Inferior parietal cortex (tissue), 1 donor: ENCODE measurements around the gene TJP3.
"Not testable (repeated sequence)": the region's sequence is repeated elsewhere in the genome, so short reads cannot be mapped to it uniquely, and the experiment has no call there.

Experiments
- DNase-seq: peaks from one replicate; pipeline ENCODE4 v3.0.0-alpha.2; 2016; ENCODE audit errors: extremely low spot score

The TJP3 gene

DNA sequence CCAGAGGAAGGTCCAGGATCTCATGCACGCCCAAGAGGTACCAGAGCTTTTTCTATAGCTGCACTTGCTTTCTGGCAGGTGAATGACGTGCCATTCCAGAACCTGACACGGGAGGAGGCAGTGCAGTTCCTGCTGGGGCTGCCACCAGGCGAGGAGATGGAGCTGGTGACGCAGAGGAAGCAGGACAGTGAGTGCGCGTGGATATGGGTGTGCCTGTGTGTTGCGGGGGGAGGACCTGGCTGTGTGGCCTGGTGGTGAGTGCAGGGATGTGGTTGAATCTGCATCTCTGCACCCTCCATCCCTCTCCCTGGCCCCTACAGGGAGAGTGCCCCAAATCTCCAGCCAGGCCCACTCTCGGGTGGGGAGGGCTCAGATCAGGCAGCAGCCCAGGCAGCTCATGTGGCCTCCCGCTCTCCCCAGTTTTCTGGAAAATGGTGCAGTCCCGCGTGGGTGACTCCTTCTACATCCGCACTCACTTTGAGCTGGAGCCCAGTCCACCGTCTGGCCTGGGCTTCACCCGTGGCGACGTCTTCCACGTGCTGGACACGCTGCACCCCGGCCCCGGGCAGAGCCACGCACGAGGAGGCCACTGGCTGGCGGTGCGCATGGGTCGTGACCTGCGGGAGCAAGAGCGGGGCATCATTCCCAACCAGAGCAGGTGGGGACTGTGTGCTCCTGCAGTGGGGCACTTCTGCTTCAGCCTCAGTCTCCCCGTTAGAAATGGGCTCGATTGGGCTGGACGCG, 30.5 kb downstream of the TJP3 start:
- DNase-seq = no peak

- DNase-seq = no peak
Observed at GRCh38 chr19:3740431-3740830, 32.2 kb downstream of the TJP3 start.

- no peak for DNase-seq
Observed at GRCh38 chr19:3743486-3743885, 35.3 kb downstream of the TJP3 start.

DNA sequence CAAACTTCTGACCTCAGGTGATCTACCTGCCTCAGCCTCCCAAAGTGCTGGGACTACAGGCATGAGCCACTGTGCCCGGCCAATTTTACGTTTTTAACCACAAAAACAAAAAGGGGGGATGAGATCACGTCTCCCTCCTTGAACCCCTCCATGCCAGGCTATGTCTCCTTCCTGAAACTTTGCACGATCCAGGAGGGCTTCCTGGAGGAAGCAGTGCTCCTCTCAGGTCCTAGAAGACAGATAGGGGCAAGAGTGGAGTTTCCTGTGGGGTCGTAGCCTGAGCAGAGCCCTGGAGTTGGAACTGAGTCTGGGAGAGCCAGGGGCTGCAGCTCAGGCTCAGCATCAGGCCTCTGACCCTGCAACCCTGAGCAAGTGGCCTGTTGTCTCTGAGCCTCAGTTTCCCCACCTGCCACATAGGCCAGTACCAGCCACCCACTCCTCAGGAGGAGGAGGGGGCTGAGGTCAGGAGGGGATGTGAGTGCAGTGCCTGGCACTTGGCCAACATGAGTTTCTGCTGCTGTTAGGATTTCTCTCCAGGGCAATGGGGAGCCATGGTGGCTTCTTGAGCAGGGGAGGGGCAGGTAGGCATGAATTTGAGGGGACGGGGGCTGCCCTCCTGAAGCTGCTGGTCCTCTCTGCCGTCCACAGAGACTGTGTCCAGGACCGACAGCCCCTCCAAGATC, 37.3 kb downstream of the TJP3 start:
- no peak for DNase-seq

DNA sequence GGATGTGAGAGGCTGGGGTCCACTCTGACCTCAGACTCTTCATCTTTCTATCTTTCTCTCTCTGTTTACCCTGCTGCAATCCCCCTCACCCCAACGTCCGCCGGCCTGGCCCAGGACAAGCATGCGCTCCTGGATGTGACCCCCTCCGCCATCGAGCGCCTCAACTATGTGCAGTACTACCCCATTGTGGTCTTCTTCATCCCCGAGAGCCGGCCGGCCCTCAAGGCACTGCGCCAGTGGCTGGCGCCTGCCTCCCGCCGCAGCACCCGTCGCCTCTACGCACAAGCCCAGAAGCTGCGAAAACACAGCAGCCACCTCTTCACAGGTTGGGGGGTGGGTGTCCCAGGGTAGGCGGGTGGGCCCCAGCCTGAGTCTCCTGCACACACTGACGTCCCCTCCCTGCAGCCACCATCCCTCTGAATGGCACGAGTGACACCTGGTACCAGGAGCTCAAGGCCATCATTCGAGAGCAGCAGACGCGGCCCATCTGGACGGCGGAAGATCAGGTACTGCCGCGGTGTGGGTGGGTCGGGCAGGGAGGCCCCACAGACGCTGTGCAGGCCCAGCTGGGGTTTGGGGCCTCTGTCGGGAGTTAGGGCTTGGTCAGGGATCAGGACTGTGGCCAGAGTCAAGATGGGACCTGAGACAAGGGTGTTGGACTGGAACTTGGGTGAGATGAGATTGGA, 38.3 kb downstream of the TJP3 start:
- no peak for DNase-seq

GRCh38 chr19:3748965-3749364, 40.8 kb downstream of the TJP3 start:
- DNase-seq = no peak

DNA sequence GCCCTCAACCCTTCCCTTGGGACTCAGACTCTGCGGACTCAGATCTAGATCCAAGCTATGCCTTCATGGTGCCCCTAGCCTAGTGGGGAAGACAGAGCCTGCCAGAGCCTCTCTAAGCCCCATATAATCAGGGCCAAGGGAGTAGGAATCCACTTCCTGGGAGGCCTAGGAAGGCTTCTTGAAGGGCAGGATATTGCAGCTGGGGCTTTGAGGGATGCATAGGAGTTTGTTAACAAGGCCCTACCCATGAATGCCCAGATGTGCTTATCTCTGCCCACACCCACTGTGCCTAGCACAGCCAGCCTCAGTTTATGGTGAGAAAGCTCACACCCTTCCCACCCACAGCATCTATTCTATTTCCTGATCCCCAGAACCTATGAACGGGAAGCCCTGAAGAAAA, 42.0 kb downstream of the TJP3 start:
- DNase-seq = no peak

- no peak for DNase-seq
Observed at GRCh38 chr19:3751236-3751635, 43.1 kb downstream of the TJP3 start.

- DNase-seq = no peak
Observed at GRCh38 chr19:3752492-3752891, 44.3 kb downstream of the TJP3 start.

DNA sequence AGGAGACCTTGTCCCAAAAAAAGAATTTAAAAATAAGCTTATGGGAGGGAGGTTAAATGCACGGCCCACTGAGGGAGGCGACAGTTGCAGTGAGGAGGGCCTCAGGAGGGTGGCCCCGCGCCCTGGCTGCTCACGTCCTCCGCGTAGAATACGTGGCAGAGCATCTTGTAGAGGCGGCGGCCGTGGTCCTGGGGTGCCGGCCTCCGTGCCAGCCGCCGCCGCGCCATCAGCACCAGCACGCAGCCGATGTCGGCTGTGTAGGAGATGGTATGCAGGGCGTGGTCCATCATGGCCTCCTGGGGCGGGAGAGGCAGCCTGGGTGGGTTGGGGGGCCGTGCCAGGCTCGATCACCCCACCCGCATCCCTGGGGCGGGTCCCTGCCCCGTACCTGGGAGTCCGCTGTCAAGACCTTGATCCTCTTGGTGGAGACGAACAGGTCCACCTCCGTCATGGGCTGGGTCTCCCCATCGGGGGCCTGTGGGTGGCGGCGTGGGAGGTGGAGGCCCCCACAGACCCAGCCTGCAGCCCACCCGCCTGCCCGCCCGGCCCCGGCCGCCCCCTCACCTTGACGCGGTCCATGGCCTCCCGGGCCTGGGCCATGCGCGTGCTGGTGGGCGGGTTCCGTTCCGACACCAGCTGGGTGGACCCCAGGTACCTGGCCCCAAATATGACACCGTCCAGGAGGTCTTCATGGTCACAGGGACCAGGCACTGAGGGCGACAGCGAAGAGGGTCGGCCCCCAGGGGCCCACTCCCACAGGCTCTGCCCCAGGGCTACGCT, 45.6 kb downstream of the TJP3 start:
- DNase-seq = no peak

DNA sequence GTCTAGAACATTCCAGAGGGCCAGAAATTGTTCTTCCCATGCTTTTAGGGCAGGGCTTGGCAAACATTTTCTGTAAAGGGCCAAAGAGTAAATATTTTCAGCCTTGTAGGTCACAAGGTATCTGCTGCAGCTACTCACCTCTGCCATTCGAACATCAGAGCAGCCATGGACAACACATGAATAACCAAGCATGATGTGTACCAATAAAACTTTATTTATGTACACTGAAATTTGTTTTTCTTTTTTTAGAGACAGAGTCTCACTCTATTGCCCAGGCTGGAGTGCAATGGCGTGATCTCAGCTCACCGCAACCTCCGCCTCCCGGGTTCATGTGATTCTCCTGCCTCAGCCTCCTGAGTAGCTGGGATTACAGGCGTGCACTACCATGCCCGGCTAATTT, 49.5 kb downstream of the TJP3 start:
- DNase-seq = not testable (repeated sequence)

DNA sequence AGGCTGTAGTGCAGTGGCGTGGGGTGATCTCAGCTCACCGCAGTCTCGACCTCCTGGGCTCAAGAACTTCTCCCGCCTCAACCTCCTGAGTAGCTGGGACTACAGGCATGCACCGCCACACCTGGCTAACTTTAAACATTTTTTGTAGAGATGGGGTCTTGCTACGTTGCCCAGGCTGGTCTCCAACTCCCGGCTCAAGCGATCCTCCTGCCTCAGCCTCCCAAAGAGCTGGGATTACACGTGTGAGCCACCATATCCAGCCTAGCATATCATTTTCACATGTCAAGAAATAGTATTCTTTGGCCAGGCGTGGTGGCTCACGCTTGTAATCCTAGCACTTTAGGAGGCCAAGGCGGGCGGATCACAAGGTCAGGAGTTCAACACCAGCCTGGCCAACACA, 50.1 kb downstream of the TJP3 start:
- DNase-seq = not testable (repeated sequence)

- DNase-seq = no peak
Observed at GRCh38 chr19:3759482-3760254, 51.5 kb downstream of the TJP3 start.

DNA sequence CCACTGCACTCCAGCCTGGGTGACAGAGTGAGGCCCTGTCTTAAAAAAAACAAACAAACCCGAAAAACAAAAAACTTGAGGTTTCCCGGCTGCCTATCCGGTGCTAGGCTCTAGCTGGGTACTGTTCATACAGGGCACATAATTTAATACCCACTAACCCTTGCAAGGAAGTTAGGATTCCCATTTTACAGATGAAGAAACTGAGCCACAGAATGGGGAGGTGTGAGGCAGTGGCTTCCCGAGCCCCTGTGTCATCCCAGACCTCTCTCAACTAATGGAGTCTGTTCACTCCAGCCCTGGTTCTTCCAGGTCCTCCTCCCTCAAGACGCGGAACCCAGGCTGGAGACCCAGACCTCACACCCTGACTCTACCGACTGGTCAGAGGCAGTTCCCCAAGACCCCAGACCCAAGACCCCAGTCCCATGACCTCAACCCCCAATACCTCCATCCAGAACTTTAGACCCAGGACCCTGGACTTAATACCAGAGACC, 52.7 kb downstream of the TJP3 start:
- no peak for DNase-seq

DNA sequence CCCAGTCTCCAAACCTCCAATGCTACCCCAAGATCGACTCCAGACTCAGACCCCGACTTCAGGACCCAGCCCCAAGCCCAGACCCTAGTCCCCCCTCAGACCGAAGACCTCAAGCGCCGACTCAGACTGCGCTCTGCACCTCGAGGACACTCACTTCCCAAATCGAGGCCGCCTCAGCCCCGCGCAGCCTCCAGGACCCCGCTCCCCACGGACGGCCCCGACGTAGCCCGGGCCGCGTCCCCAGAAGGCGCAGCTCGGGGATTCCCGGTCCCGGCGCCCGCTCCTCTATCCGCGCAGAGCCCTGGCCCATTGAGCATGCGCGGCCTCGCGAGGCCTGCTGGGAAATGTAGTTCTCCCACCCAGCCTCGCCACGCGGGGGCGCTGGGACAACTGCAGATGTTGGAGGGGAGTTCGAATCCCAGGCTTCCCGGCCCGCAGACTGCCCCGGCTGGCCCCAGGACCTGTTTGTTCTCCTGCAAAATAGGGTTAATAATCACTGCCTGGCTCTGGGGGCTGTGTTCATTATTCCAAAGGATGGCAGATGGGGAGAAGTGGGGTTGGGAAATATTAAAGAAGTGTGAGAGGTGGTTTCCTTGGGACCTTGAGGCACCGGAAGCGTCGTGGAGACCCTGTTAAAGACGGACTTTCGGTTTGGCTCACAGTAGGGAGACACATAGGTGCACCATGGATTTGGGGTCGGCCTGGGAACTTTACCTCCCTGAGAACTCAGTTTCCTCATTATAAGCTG, 53.4 kb downstream of the TJP3 start, which contains the start of gene APBA3:
APBA3 (minus strand) TSS at position 311 of the 748 bp plus-strand sequence. CDS start 1,428 bp downstream, outside the sequence.
- DNase-seq = peak; percentile 96

DNA sequence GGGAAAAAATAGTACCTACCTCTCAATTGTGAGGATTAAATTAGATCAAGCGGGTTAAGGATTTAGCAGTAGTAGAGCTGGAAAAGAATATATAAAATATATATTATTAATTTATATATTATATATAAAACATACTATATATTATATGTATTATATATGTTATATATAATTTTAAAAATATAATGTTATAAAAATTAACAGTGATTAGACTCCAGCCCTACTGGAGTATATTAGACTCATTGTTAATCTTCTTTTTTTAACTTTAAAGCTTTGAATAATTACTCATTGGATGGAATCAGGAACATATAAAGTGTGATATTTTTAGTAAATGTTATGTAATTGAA, 53.9 kb downstream of the TJP3 start:
- no peak for DNase-seq

DNA sequence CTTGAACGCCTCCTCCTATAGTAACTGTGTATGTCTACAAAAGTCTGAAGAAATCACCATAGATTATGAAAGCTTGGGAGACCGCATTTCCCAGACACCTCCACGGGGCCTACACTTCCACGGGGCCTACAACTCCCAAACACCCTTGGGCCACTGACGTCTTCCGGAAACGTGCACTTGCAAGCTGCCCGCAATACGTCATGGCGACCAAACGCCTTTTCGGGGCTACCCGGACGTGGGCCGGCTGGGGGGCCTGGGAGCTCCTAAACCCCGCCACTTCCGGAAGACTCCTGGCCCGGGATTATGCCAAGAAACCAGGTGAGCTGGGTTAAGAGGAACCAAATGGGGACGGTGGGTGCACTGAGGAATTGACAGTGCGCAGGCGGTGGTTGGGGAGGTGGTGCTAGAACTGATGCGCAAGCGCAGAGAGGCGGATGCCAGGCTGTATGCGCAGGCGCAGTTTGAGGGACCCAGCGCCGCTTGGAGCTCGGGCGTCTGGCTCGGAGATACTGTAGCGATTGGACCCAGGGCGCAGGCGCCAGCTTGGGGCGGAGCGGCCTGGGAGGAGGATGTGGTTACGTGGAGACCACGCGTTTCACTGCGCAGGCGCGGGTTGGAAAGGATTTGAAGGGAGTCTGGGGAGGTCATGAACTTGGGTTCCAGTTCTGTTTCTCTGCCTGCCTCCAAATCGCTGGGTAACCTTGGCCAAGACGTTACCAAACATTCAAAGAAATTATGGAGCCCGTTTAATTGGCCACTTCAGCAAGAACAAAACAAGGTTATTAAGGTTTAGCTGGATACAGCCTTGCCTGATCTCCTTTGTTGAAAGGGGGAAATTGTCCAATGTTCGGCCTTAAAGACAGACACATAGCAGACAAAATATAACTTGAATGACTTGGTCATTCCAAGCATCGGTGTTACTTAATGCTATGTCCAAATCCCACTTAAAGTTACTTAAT, 54.6 kb downstream of the TJP3 start, which contains the start of gene MRPL54:
MRPL54 (plus strand) TSS at position 182 of the 959 bp plus-strand sequence; CDS start at position 201, 19 bp downstream.
- peak; percentile 99 for DNase-seq

- DNase-seq = no peak
Observed at GRCh38 chr19:3765121-3765520, 56.9 kb downstream of the TJP3 start.

DNA sequence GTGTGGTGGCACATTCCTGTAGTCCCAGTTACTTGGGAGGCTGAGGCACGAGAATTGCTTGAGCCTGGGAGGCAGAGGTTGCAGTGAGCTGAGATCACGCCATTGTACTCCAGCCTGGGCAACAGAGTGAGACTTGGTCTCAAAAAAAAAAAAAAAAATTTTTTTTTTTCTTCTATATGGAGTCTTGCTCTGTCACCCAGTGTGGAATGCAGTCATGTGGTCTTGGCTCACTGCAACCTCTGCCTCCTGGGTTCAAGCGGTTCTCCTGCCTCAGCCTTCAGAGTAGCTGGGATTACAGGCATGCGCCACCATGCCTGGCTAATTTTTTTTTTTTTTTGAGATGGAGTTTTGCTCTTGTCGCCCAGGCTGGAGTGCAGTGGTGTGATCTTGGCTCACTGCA, 57.6 kb downstream of the TJP3 start:
- DNase-seq = not testable (repeated sequence)
